Neutrophil (primary cell): ENCODE measurements around the gene ZNF189.

ENCODE experiments used
- H3K27ac ChIP-seq: fragments of 200-600 bp; sonication (generic); 2 replicates; pipeline ENCODE4 v1.5.1; 2016; ENCODE audit warnings: mild to moderate bottlenecking, moderate library complexity
- H3K27me3 ChIP-seq: fragments of 200-600 bp; sonication (generic); 2 replicates; pipeline ENCODE4 v1.6.0; 2016; ENCODE audit warnings: mild to moderate bottlenecking
- H3K36me3 ChIP-seq: fragments of 200-600 bp; sonication (generic); 2 replicates; pipeline ENCODE4 v1.5.1; 2017
- H3K4me1 ChIP-seq, 2 experiments: fragments of 200-600 bp in 1 of 2; sonication (generic) in 1 of 2; 1 replicate in 1 of 2; 2 replicates in 1 of 2; pipeline versions ENCODE4 v1.5.1 to v1.6.1; 2013 to 2016; ENCODE audit warnings: low read depth in 1 of 2, low read length in 1 of 2, mild to moderate bottlenecking in 1 of 2, moderate library complexity in 1 of 2; ENCODE audit not compliant: control insufficient read depth in 1 of 2, insufficient read depth in 1 of 2
- H3K4me3 ChIP-seq, 2 experiments: fragments of 200-600 bp in 1 of 2; sonication (generic) in 1 of 2; 1 replicate in 1 of 2; 2 replicates in 1 of 2; pipeline ENCODE4 v1.5.1; 2013 to 2016; ENCODE audit warnings: low read depth in 1 of 2, low read length in 1 of 2, mild to moderate bottlenecking in 1 of 2, moderate library complexity in 1 of 2
- H3K9me3 ChIP-seq: fragments of 200-600 bp; sonication (generic); 2 replicates; pipeline ENCODE4 v1.5.1; 2016
- CTCF ChIP-seq: fragments of 200-600 bp; sonication (generic); IDR thresholded peaks from 2 replicates; pipeline ENCODE4 v1.5.1; 2016; ENCODE audit warnings: antibody characterized with exemption

The ZNF189 gene

GRCh38 chr9:101421653-101422065 lies 23.0 kb downstream of the ZNF189 start:
- Histone ChIP-seq H3K9me3 (no peaks in the 10 kb centered on the region), H3K27me3 (no peaks in the 10 kb centered on the region), H3K36me3 (no peaks in the 10 kb centered on the region), H3K27ac (no peak overlapping the region), H3K4me1 (peaks cover 7 to 17% of the 10 kb centered on the region in 2 experiments), H3K4me3 (no peak overlapping the region)
- TF ChIP-seq CTCF = no peak

DNA sequence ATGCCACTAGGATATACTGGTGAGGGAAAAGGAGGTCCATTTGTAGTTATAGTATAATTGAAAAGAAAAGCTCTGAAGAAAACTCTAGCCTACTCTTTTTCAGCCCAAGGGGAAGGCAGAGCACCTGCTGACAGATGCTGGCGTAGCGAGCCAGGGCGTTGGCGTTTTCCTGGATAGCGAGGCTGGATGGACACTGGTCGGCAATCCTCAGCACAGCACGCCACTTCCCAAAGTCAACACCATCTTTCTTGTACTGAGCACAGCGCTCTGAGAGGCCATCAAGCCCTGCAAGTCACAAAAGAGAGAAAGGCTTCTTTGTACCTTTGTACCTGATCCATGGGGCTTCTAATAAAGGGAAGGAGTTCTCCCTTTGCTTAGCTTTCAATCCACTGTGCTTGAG lies 28.7 kb downstream of the ZNF189 start:
- H3K4me3 ChIP-seq = no peak overlapping the region
- TF ChIP-seq CTCF = no peak
- no peaks in the 10 kb centered on the region for H3K36me3 ChIP-seq
- no peaks in the 10 kb centered on the region for H3K4me1 ChIP-seq
- no peaks in the 10 kb centered on the region for H3K9me3 ChIP-seq
- no peak overlapping the region for H3K27ac ChIP-seq
- H3K27me3 ChIP-seq = no peaks in the 10 kb centered on the region

GRCh38 chr9:101427957-101428655 lies 29.5 kb downstream of the ZNF189 start:
- Histone ChIP-seq H3K4me3 (no peak overlapping the region), H3K4me1 (no peaks in the 10 kb centered on the region), H3K9me3 (no peaks in the 10 kb centered on the region), H3K36me3 (no peaks in the 10 kb centered on the region), H3K27ac (no peak overlapping the region), H3K27me3 (no peaks in the 10 kb centered on the region)
- TF ChIP-seq CTCF = no peak

GRCh38 chr9:101428909-101429308 lies 30.3 kb downstream of the ZNF189 start:
- Histone ChIP-seq H3K36me3 (no peaks in the 10 kb centered on the region), H3K4me3 (no peak overlapping the region), H3K27ac (no peak overlapping the region), H3K27me3 (no peaks in the 10 kb centered on the region), H3K9me3 (no peaks in the 10 kb centered on the region), H3K4me1 (no peaks in the 10 kb centered on the region)
- no peak for TF ChIP-seq CTCF

GRCh38 chr9:101429736-101430135 lies 31.1 kb downstream of the ZNF189 start:
- Histone ChIP-seq H3K27me3 (no peaks in the 10 kb centered on the region), H3K4me3 (no peak overlapping the region), H3K27ac (no peak overlapping the region), H3K4me1 (no peaks in the 10 kb centered on the region), H3K9me3 (no peaks in the 10 kb centered on the region), H3K36me3 (no peaks in the 10 kb centered on the region)
- no peak for TF ChIP-seq CTCF
